ENCODE data around the gene CCL25.

CCL25 gene

GRCh38 chr19:8081569-8082550 lies 29.3 kb downstream of the CCL25 start:
- TF ChIP-seq, protein P1, sequence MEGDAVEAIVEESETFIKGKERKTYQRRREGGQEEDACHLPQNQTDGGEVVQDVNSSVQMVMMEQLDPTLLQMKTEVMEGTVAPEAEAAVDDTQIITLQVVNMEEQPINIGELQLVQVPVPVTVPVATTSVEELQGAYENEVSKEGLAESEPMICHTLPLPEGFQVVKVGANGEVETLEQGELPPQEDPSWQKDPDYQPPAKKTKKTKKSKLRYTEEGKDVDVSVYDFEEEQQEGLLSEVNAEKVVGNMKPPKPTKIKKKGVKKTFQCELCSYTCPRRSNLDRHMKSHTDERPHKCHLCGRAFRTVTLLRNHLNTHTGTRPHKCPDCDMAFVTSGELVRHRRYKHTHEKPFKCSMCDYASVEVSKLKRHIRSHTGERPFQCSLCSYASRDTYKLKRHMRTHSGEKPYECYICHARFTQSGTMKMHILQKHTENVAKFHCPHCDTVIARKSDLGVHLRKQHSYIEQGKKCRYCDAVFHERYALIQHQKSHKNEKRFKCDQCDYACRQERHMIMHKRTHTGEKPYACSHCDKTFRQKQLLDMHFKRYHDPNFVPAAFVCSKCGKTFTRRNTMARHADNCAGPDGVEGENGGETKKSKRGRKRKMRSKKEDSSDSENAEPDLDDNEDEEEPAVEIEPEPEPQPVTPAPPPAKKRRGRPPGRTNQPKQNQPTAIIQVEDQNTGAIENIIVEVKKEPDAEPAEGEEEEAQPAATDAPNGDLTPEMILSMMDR (IDR thresholded peaks at IDR 0.05; ENCODE audit: low read depth, low read length) = no peak
- no peak overlapping the region for H3K4me3 ChIP-seq (ENCODE audit: low read depth, low read length)

DNA sequence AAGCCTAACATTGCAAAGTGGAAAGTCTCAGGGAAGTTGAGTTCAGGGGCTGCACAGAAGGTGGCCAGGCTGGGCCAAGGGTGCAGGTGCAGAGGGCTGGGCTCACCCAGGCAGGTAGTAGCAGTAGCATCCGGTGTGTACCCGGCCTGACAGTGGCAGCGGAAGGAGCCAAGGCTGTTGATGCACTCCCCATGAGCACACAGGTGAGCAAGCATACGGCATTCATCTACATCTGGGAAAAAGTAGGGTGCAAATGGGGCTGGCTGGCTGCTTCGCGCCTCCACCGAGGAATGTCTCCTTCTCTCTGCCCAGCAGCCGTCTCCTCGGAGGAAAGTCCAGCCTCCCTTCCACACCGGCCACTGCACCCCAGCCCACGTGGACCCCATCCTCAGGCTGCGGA lies 30.6 kb downstream of the CCL25 start:
- H3K4me3 ChIP-seq (ENCODE audit: low read depth, low read length) = no peak overlapping the region
- TF ChIP-seq, protein P1 (IDR thresholded peaks at IDR 0.05; ENCODE audit: low read depth, low read length) = no peak

DNA sequence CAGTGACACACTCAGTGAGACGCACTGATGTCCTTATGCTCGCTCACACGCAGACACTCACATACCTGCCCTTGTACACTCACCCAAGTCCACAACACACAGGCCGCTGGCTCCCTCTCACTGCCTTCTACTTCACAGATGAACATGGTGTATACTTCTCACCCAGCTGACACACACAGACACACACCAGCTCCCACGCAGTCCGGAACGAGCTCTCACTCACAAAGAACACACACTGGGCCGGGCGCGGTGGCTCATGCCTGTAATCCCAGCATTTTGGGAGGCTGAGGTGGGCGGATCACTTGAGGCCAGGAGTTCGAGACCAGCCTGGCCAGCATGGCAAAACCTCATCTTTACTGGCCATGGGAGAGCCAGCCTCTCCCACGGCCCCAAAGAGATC lies 31.6 kb downstream of the CCL25 start:
- TF ChIP-seq, protein P1 (IDR thresholded peaks at IDR 0.05; ENCODE audit: low read depth, low read length) = no peak
- no peak overlapping the region for H3K4me3 ChIP-seq (ENCODE audit: low read depth, low read length)

GRCh38 chr19:8085598-8086408 lies 33.2 kb downstream of the CCL25 start:
- H3K4me3 ChIP-seq (ENCODE audit: low read depth, low read length) = no peak overlapping the region
- TF ChIP-seq, protein P1 (IDR thresholded peaks at IDR 0.05; ENCODE audit: low read depth, low read length) = no peak

GRCh38 chr19:8086849-8087248 lies 34.3 kb downstream of the CCL25 start:
- TF ChIP-seq, protein P1 (IDR thresholded peaks at IDR 0.05; ENCODE audit: low read depth, low read length) = no peak
- H3K4me3 ChIP-seq (ENCODE audit: low read depth, low read length) = no peak overlapping the region

DNA sequence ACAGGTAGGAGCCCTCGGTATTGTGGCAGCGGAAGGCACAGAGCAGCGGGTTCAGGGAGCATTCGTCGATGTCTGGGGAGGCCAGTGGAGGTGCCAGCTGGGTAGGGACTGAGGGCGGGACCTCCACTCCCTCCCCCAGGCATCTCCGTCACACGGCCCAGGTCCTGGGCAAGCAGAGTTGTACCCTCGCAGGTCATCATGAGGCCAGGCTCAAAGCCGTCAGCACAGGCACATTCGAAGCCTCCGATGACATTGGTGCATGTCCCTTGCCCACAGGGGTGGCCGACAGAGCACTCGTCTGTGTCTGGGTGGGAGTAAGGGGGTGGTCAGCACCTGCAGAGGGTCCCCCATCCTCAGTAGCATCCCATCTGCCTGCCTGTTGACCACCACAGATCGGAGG lies 35.3 kb downstream of the CCL25 start:
- TF ChIP-seq, protein P1 (IDR thresholded peaks at IDR 0.05; ENCODE audit: low read depth, low read length) = no peak
- H3K4me3 ChIP-seq (ENCODE audit: low read depth, low read length) = no peak overlapping the region

Measured in WI38 (cell line).